HG03558 (cell line): Measurements from ENCODE around the gene SLC30A2.

ENCODE experiments used
- ATAC-seq: cut with Tn5 transposase; IDR thresholded peaks from one replicate; pipeline ENCODE4 v1.9.1; 2021; ENCODE audit warnings: moderate number of reproducible peaks; ENCODE audit not compliant: unreplicated experiment; ENCODE audit errors: extremely low read depth

The SLC30A2 gene

GRCh38 chr1:26070296-26070962 lies 24.5 kb upstream of the SLC30A2 start:
- ATAC-seq = no peak

DNA sequence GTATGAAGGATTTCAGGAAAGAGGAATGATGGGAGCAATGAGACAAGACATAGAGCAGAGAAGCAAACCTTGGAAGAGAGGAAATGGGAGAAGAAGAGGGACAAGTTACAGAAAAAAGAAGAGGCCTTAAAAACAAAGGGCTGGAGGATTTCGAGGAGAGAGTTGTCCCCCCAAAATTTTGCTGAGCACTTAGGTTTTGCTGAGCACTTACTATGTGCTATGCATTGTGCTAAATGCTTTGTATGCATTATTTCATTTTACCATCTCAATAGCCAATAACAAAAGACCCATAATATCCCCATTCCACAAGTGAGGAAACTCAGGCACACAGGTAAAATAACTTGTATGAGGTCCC lies 24.0 kb upstream of the SLC30A2 start:
- no peak for ATAC-seq

GRCh38 chr1:26067432-26067911 lies 21.6 kb upstream of the SLC30A2 start, which contains the start of gene TRIM63:
Gene TRIM63, minus strand, starts transcription at chr1:26067630. Its CDS starts 136 bp downstream, at chr1:26067494.
- ATAC-seq = no peak

- ATAC-seq = no peak
Observed at GRCh38 chr1:26066857-26067256, 20.9 kb upstream of the SLC30A2 start.

DNA sequence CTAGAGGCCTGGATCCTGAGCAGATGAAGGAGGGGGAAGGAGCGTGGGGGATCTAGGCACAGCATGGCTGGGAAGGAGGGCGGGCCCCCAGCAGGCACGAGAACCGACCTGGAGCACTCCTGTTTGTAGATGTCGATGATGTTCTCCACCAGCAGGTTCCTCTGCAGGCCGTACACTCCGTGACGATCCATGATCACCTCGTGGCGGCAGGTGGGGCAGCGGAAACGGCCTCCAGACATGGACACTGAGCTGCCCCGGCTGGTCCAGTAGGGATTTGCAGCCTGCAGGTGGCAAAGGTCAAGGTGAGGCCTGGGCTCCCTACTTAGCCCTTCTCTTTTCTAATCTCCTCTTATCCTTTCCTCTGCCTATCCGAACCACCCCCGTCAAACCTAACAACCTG lies 20.2 kb upstream of the SLC30A2 start:
- ATAC-seq = no peak

DNA sequence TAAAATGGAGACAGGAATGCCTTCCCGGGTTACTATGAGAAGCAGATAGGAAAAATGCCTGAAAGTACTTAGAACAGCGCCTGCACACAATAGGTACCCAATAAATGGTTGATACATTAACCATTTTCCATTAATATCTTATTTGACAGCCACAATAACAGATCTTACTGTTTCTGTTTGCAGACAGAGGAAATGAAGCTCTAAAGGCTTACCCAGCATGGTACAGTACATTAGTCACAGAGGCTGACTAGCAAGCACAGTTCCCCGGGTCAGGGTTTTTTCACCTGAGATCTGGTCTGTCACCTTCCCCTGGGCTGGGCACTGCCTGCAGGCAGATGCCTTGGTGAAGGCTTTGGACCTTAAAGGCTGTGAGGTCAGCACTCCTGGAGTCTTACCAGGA lies 18.6 kb upstream of the SLC30A2 start:
- ATAC-seq = no peak

DNA sequence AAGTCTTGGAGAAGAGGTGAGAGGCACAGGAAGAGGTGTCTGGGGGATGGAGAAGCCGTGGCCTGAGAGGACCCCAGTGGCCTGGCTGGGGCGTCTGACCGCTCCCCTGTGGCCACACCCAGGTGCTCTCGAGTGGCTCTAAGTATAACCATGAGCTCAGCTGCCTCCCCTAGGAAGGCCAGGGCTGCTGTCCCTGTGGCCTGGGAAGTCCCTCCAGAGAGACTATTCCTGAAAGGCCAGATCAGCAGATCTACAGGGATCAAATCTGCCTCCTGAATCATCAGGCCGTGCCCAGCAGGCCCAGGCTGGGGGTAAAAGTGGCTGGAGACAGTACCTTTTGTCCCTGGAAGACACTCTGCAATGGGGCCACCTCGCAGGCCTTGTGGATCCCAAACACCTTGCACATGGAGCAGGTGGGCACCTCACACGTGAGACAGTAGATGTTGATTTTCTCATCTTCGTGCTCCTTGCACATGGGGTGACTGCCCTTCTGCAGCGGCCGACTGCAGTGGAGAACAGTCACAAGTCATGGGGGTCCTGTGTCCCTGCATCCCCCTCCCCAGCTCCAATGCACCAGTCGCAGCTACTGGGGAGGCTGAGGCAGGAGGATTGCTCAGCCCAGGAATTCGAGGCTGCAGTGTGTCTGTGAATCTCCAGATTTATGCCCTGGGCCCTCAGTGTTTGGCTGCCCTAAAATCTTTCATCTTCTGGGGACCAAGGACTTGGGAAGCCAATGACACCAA lies 15.1 kb upstream of the SLC30A2 start:
- no peak for ATAC-seq

- no peak for ATAC-seq
Observed at GRCh38 chr1:26059906-26060305, 14.0 kb upstream of the SLC30A2 start.

- no peak for ATAC-seq
Observed at GRCh38 chr1:26058052-26058595, 12.2 kb upstream of the SLC30A2 start.

DNA sequence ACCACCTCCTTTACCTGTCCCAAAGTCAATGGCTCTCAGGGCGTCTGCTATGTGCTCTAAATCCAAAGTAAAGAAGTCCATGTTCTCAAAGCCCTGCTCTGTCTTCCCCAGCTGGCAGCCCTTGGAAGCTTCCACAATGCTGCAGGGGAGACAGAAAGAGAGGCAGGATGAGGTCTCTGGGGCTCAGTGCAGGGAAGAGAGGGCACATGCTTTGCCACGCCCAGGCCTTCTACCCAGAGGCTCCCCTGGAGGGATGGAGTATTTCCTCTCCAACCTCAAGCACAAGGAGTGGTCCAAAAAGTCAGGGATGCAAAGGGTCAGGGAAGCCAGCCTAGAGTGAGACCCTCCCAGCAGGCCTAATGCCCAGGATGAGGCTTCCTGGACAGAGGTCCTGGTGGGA lies 11.3 kb upstream of the SLC30A2 start:
- ATAC-seq = no peak

DNA sequence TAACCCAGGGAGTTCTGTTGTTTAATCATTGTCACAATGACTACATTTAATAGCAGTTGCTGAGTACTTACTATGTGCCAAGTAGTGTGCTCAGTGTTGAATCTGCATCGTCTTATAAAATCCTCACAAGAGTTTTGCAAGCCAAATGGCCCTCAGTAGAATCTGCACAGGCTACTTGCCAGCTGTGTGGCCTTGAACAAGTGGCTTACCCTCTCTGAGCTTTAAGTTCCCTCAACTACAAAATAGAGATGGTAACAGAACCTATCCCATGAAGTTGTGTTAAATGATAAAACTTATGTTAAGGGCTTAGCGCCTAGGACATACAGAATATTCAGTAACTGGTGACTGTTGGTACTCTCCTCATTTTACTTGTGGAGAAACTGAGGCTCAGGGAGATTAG lies 9.1 kb upstream of the SLC30A2 start:
- no peak for ATAC-seq

GRCh38 chr1:26053718-26054560 lies 8.0 kb upstream of the SLC30A2 start:
- ATAC-seq = no peak

DNA sequence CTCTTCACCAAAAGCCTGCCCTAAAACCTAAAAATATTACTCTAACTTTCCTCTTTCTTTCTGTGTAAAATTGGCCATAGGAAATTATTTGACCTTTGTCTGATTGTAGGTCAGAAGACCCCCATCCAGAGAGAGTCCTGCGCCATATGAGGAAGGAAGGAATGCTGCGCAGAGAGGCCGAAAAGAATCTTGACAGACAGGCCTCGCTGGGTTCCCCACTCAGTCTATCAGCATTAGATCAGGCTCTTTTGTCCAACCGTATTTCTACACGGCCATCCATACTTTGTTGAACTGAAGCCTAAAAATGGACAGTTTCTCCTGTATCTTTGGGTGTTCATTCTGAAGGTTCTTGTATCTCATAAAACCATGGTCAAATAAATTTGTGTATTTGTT lies 4.3 kb upstream of the SLC30A2 start:
- ATAC-seq = no peak

GRCh38 chr1:26049531-26050247 lies 3.8 kb upstream of the SLC30A2 start:
- ATAC-seq = no peak

DNA sequence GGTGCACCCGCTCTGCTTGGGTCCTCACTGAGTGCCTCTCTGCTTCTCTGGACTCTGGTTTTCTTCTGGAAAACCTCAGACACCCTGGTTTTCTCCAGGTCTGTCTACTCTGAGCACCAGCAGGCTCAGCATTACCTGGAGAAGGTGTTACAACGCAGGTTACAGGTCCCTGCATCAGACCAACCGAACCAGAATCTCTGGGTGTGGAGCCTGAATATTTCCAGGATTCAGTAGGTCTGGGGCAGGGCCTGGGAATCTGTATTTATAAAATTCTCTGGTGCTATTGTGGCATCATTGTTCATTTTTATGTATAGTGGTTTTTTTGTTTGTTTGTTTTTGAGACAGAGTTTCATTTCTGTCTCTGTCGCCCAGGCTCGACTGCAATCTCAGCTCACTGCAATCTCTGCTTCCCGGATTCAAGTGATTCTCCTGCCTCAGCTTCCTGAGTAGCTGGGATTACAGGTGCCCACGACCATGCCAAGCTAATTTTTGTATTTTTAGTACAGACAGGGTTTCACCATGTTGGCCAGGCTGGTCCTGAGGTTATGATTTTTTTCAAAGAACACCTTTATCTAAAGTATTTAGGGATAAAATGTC lies 1.5 kb upstream of the SLC30A2 start:
- ATAC-seq = no peak

DNA sequence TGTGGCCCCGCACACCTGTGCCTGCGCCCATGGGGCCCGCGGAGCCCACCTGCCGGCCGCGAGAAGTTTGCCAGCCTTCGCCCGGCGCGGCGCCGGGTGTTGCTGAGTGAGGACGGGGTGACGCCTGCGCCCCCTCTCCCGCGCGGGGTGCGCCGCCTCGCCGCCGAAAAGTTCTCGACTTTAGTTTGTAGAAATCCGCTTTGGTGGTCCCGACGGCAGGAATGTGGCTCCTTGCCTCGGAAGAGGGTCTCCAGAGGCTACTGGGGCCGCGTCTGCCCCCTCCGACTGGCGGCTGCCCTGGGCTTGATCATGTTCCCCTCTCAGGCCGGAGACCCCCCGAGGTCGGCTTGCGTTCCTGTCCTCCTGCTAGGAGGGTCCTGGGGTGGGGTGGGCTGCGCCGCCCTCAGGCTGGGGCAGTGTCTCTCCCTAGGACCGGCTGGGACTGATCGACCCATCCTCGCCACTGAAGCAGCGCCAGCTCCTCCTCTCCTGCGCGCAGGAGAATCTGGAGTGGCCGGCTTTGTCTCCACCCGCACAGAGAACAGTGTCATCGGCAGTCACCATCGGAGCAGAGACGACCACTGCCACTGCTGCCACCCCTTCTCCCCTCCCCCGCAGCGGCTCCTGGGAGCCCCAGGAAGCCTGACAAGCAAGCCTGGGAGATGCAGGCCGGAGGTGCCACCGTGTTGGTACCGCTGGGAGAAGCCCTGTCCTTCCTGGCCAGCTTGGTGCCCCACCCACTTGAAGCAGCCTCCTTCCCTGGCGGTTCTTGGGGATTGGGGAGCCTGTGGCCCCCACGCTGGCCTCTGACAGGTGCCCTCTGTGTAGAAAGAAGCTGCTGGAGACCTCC lies 553 bp upstream of the SLC30A2 start:
- no peak for ATAC-seq

- ATAC-seq = no peak
Observed at GRCh38 chr1:26044971-26045721, 772 bp downstream of the SLC30A2 start.

GRCh38 chr1:26044414-26044813 lies 1.5 kb downstream of the SLC30A2 start:
- ATAC-seq = no peak
